OCI-LY3 (cell line): ENCODE data around the gene CDC42EP2.

Experiments
- EZH2phosphoT487 ChIP-seq: fragments of 200-600 bp; shearing (Covaris generic); IDR thresholded peaks from 2 replicates; pipeline ENCODE4 v1.6.1; 2018; ENCODE audit warnings: antibody characterized with exemption, mixed run types, low read depth
- TF ChIP-seq, protein P1 (sequence below): fragments of 200-600, 300-600 bp; sonication (generic); IDR thresholded peaks from 2 replicates; pipeline ENCODE4 v1.5.1; 2014; ENCODE audit warnings: antibody characterized with exemption, low read length, low read depth

DNA sequence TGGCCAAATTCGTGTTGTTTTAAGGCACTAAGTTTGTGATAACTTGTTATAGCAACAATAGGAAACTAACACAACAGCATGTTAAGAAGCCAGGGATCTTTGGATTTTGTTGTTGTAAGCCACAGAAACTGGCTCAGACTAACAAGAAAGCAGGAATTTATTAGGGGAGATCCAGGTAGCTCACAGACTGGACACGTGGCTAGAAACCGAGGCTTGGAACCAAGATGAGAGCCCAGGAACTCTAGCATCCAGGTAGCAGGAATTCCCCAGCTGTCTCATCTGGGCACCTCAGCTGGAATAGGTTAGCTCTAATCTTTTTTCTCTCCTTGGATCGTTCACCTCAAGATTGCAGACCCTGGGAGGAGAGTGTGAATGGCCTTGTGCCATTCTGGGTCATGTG, 28.0 kb upstream of the CDC42EP2 start:
- TF ChIP-seq, protein P1, sequence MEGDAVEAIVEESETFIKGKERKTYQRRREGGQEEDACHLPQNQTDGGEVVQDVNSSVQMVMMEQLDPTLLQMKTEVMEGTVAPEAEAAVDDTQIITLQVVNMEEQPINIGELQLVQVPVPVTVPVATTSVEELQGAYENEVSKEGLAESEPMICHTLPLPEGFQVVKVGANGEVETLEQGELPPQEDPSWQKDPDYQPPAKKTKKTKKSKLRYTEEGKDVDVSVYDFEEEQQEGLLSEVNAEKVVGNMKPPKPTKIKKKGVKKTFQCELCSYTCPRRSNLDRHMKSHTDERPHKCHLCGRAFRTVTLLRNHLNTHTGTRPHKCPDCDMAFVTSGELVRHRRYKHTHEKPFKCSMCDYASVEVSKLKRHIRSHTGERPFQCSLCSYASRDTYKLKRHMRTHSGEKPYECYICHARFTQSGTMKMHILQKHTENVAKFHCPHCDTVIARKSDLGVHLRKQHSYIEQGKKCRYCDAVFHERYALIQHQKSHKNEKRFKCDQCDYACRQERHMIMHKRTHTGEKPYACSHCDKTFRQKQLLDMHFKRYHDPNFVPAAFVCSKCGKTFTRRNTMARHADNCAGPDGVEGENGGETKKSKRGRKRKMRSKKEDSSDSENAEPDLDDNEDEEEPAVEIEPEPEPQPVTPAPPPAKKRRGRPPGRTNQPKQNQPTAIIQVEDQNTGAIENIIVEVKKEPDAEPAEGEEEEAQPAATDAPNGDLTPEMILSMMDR, result no peak
- no peak for TF ChIP-seq EZH2phosphoT487
